Mesenteric fat pad (tissue), 1 donor: ENCODE results near the gene F2RL1. TPM values are rescaled to one million over a fixed set of nuclear protein-coding genes. Genes with fewer than 3 reads are reported as not detected.
"Not testable (repeated sequence)": the region's sequence is repeated elsewhere in the genome, so short reads cannot be mapped to it uniquely, and the experiment has no call there.

ENCODE experiments used
- DNase-seq: peaks from one replicate; pipeline ENCODE4 v3.0.0-alpha.2; 2020; ENCODE audit warnings: low spot score
- long read RNA-seq: library from polyadenylated mRNA; unstranded; transcript quantifications from one replicate; pipeline ENCODE4 v2.0.0, GENCODE V29; 2020
- total RNA-seq: library from RNA; stranded (reverse); fragmentation: NEBNext Ultra II Directional; extraction: Animal tissue kit (Norgen Biotek cat#: 25700); gene quantifications from one replicate; pipeline ENCODE4 v1.2.1, GENCODE V29; 2021
- donor health status: DM: yes; HTN: yes; CAD: no.

The F2RL1 gene, protein sequence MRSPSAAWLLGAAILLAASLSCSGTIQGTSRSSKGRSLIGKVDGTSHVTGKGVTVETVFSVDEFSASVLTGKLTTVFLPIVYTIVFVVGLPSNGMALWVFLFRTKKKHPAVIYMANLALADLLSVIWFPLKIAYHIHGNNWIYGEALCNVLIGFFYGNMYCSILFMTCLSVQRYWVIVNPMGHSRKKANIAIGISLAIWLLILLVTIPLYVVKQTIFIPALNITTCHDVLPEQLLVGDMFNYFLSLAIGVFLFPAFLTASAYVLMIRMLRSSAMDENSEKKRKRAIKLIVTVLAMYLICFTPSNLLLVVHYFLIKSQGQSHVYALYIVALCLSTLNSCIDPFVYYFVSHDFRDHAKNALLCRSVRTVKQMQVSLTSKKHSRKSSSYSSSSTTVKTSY
- total RNA-seq: 1.9 TPM
- long read RNA-seq, partial matches to known transcripts: 0 of 2 reads
- long read RNA-seq, other reads (novel, unspliced or antisense): 2 of 2 reads

DNA sequence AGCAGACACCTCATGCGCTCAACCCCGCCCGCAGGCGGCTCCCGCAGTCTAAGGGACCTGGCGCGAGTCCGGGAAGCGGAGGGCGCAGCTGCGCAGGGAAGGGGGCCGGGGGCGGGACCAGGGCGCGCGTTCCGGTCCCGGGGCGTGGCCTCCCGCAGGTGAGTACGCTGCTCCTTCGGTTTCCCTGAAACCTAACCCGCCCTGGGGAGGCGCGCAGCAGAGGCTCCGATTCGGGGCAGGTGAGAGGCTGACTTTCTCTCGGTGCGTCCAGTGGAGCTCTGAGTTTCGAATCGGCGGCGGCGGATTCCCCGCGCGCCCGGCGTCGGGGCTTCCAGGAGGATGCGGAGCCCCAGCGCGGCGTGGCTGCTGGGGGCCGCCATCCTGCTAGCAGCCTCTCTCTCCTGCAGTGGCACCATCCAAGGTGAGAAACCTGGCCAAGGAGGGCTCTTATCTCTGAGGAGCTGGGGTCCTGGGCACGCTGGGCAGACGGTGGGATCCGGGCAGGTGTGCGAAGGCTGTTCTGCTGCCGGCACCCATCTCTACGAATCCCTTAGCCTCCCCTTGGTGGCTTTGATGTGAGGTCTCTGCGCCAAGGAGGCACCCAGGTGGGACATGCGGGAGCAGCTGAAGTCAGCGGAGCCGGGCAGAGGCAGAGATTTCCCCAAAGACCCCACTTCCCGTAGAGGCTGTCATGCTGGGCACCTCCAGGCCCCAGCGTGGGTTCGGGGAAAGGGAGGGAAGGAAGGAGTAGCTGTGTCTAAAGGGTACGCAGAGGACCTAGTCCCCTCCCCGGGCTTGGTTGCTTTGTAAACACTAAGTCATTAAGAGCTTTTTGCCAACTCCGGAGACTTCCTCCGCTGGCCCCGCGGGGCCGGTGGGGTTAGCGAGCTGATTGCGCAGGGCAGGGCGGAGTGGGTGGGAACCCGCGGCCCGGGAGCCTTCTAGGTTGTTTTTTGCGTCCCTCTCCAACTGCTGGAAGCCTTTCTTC is at the start of gene F2RL1:
Gene F2RL1 (plus strand): TSS at position 187 of the 988 bp plus-strand sequence. CDS start 153 bp downstream, at position 340.
- DNase-seq: peak; percentile 90

DNA sequence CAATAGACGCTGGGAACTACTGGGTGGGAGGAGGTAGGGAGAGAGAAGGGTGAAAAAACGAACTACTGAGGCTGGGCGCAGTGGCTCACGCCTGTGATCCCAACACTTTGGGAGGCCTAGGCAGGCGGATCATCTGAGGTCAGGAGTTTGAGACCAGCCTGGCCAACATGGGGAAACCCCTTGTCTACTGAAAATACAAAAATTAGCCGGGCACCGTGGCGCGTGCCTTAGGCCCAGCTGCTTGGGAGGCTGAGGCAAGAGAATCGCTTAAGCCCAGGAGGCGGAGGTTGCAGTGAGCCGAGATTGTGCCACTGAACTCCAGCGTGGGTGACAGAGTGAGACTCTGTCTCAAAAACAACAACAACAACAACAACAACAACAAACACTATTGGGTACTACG is 47.8 kb upstream of the F2RL1 start:
- not testable (repeated sequence) for DNase-seq

DNA sequence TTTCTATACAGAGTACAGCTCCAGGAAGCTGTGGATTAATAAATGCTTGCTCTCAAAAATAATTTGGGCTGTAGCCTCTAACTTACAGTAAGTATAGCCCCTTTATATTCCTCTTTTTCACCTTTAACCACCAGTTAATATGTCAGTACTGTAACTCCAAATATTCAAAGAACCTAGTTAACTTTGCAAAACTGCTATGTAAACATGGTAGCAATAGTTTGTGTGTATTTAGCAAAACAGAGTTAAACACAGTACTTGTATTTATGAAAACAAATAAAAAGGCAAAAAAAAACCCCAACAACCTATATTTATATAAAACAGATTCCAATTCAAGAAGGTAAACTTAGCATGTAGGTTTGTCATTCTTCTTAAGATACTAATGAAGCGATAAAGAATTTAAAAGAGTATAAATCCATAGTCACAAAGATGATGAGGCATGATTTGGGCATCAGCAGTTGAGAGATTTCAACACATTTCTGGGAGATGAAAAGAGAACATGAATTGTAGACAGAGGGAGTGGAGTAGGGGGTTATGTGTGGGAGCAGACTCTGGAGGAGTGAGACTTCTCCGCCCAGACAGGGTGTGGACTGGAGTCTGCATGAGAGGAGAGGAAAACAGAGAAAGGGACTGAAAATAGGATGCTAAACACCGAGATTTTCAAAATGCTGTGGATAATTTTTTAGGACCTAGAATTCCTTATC is 47.0 kb upstream of the F2RL1 start:
- DNase-seq: peak; percentile 9

DNA sequence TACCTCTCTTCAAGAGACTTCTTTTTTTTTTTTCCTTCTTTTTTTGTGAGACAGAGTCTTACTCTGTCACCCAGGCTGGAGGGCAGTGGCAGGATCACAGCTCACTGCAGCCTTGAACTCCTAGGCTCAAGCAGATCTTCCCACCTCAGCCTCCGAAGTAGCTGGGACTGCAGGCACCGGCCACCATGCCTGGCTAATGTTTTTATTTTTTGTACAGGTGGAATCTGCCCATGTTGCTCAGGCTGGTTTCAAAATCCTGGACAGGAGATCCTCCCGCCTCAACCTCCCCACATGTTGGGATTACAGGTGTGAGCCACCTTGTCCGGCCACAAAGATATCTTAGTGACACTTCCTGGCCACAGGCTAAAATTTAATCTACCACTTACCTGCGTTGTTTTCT is 42.9 kb upstream of the F2RL1 start:
- peak; percentile 57 for DNase-seq

DNA sequence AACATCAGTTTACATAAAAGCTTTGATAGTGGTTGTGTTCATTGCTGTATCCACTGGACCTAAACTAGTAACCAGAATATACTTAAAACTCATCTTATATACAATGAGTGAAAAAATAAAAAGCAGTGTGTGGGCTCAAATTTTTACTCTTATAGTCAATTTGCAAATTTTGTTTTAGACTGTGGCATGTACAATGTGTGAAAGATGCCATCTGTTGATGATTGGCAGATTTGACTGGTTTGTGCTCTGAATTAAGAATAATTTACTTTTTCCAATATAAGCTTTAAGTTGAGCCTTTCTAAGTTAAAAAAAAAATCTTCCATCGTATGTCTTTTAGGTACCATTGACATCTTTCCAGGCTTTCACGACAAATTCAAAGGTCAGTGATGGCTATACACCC is 42.4 kb upstream of the F2RL1 start:
- no peak for DNase-seq

DNA sequence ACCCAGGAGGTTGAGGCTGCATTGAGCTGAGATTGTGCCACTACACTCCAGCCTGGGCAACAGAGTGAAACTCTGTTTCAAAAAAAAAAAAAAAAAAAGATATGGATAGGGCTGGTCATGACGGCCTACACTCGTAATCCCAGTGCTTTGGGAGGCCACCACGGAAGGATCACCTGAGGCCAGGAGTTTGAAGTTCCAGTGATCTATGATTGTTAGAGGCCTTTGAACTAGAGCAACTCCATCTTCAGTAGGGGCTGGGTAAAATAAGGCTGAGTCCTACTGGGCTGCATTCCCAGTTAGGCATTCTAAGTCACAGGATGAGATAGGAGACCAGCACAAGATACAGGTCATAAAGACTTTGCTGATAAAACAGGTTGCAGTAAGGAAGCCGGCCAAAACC is 38.2 kb upstream of the F2RL1 start:
- DNase-seq: not testable (repeated sequence)

DNA sequence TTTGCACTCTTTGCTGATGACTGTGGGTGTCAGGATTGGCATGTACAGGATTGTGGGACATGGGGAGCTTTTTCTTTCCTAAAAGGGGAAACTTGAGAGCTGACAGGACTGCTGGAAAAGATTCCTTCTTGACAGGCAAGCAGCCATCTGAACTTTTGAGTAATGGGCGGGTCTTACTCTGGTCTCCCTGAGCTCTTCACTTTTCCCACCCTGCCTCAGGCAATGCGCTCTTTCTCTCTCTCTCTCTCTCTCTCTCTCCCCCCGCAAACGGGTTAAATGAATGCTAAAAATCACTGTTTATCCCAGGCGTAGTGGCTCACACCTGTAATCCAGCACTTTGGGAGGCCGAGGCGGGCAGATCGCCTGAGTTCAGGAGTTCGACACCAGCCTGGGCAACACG is 37.1 kb upstream of the F2RL1 start:
- DNase-seq: no peak

DNA sequence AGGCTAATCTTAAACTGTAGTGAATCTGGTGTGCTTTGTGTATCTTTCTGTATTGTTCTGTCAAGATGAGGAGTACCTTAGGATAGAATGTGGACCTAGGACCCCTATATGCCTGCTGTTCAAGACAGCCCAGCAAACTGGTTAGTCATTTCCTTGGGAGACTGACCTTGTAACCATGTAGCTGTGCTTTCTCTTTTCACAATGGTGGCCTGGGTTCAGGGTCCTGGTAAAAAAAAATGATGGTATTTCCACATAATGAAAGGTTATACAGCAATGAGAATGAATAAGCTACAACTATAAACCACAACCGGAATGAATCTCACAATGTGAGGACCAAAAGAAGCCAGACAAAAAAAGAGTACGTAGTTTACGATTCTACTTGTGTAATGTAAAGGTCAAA is 36.4 kb upstream of the F2RL1 start:
- no peak for DNase-seq

DNA sequence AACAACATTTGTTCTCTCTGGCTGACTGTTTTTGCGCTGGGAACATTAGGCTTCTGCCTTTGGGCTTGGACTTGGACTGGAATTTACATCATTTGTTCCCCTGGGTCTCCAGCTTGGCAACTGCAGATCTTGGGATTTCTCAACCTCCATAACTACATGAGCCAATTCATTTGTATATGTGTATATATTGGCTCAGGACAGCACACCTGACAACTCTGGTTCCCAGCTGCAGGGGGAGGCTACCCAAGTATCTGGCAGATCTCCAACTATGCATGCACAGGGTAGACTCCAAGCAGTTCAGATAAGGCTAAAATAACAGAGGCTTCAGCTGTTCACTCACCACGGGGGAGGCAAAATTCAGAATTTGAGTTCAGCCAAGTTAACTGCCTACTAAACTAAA is 31.6 kb upstream of the F2RL1 start:
- no peak for DNase-seq

DNA sequence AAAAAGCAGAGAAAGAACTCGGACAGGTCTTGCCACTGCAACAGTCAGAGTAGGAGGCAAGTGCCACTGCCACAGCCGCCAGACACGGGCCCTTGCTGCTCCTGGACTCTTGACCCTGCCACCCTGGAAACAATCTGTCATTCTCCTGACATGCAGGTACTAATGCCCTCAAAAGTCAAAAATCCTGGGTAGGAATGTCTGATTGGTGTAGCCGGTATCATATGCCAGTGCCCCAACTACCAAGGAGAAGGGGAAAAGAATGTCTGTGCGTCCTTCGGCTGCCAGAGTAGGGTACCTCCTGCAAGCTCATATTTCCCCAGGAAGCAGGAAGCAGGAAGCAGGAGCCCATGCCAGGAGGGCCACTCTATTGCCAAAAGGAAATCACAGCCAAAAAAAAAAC is 30.5 kb upstream of the F2RL1 start:
- no peak for DNase-seq

DNA sequence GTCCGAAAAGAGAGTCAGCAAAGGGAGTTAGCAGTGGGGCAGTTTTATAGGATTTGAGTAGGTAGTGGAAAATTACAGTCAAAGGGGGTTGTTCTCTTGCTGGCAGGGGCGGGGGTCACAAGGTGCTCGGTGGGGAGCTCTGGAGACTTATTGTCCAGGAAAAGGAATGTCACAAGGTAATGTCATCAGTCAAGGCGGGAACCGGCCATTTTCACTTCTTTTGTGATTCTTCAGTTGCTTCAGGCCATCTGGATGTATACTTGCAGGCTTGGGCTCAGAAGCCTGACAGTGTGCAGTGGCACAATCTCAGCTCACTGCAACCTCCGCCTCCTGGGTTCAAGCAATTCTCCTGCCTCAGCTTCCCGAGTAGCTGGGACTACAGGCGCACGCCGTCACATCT is 29.6 kb upstream of the F2RL1 start:
- DNase-seq: not testable (repeated sequence)

DNA sequence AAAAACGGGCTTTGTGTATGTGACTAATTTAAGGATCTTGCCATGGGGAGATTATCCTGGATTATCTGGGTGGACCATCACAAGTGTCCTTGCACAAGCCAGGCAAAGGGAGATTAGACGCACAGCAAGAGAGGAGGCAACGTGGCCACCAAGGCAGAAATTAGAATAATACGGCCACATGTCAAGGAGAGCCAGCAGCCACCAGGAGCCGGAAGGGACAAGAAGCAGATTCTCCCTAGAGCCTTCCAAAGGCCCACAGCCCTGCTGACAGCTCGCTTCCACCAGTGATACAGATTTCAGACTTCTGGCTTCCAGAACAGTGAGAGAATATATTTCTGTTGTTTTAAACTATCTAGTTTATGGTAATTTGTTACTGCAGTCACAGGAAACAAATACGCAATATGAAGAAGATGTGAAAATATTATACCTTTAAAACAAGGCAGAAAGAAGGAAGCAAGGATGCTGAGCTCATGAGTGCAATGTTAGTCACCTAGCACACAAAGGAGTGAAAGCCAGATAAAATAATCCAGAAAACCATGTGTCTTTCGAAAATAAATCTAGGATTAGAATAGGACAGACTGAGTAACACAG is 28.7 kb upstream of the F2RL1 start:
- no peak for DNase-seq

DNA sequence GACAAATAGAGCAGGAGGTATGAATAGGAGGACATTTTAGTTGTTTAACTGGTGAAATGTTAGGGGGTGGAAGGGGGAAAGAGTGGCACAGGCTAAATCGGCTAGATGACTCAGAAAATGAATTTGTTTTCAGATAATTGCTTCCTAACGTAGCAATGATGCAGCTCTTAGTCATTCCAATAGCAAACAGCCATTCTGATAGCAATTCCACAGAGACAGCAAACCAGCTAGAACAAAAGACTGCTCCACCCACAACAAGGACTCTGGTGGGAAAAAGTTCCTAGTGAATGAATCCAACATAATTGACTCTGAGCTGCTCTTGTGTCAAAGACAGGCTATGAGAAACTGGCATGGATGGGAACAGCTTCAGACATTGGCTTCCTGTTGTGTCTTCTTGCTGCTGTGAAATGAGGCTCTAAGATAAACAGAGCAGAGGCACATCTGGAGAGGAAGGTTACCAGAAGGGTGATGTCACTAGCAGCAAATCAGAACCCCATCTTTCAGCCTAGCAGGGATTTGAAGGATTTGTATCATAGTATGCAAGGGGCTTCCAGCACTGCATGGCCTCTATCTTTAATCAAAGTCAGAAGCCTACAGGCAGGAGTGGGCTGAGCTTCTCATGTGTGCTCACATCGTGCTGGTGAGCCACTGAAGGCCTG is 28.1 kb upstream of the F2RL1 start:
- no peak for DNase-seq

DNA sequence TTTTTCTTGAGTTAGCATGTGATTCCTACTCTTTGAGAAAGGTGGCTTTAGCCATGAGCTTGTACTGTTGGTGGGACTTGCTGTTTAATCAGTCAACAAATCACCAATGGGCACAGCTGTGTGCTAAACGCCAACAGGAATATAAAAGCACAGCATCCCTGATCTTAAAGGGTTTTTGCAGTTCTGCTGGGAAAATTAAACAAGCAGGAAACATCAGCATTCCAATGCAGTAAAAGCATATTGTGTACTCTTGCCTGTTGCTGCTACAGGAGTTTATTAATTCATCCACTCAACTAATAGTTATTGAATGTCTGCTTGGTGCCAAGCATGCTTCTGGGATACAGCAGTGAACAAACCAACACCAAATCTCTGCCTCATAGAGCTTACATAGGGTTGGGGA is 27.4 kb upstream of the F2RL1 start:
- no peak for DNase-seq

DNA sequence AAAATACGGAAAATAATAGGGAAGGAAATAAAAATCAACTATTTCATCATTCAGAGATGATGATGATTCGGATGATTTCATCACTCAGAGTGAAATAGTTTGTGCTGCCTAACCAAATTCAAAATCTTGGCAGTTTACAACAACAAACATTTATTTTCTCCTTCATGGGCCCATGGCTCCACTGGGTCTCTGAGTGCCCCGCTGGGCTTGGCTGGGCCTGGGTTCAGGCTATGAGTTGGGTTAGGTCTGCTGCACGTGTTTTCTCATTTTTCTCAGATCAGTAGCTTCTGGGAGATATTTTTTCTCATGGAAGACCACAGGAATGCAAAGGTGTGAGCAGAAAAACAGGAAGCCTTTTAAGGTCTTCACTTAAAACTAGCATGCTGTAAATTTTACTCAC is 24.0 kb upstream of the F2RL1 start:
- DNase-seq: no peak

DNA sequence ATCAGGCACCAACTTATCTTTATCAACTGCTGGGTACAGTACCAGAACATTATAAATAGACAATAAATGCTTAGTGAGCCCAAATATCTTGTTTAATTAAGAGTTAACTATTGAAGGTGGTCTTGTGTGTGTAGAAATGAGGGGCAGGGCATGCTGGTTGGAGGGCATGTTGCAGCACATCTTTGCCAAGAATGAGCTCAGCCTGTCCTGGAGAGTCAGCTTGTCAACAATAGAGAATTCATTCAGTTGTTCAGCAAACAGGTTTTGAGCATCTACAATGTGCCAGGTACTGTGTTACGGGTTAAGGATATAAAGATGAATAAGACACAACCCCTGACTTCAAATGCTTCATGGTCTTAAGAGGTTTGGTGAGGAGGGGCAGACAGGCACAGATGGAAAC is 19.2 kb upstream of the F2RL1 start:
- DNase-seq: no peak

DNA sequence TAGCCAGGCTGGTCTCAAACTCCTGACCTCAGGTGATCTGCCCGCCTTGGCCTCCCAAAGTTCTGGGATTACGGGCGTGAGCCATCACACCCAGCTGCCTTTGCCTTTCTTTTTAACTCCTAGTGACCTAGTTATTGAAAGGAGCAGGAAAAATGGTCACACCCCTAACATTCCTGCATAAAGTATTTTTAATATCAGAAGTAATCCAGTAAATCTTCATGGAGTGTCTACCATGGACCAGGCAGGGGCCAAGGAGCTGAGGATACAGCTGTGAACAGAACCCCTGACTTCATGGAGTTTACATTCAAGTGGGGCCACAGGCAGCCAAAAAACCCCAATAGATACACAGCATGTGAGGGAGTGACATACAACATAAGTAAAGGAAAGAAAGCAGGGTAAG is 18.3 kb upstream of the F2RL1 start:
- DNase-seq: no peak

DNA sequence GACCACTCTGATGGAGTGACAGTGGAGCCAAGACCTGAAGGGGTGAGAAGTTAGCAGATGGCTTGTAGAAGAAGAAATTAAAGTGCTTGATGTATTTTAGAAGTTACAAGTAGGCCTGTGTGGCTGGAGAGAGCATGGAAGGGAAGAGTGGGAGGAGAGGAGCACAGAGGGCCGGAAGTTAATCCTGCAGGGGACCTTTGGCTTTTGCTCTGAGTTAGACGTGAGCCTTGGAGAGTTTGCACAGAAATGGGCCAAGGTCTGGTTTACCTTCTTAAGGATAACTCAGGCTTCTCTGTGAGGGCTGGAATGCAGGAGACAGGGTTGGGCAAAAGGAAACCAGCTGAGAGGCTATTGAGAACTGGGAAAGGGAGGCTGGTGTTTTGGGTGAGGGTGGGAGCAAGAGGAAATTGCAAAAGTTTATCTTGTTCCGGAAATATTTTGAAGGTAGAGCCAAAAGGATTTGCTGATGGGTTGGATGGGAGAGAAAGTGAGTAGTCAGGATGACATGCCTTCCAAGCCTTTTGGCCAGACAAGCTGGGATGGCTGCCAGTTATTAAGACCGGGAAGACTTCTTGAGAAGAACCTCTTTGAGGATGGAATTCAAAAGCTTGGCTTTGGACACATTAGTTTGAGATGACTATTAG is 17.5 kb upstream of the F2RL1 start:
- no peak for DNase-seq

DNA sequence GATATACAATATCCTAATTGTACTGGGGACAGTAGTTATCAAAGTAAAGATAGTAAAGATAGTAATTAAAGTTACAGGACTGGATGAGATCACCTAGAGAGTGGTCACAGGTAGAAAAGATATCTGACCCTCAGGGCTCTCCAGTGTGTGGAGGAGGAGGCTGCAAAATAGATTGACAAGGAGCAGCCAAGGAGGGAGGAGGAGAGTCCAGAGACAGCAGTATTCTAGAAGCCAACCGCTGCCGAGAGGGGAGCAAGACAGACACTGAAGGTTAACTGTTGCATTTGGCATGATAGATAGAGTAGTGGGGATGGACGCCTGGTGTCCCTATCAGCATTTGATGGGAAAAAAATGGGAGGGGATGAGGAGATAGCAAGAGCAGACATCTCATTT is 17.0 kb upstream of the F2RL1 start:
- DNase-seq: no peak

DNA sequence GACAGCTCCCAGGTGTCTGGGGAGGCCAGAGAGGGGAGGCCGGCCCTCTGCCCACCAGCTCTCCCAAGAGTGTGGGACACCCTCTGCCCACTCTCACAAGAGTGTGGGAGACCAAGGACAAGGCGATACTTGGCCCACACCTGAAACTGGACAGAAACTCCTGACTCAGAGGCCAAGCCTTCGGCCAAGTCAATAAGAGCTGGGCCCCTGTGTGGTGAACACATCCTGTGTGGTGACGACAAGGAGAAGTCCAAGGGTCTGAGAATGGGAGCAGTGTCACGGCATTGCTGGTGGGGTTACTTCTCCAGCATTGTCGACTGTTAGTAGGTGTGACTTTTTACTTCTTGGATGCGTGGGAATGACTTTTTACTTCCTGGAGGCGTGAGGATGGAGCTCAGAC is 14.6 kb upstream of the F2RL1 start:
- DNase-seq: no peak
